Kidney (tissue), 22 donors: ENCODE measurements around the gene XPO6. TPM values are rescaled to one million over a fixed set of nuclear protein-coding genes. Genes with fewer than 3 reads are reported as not detected.

Experiments used
- DNase-seq, 5 donors: peaks; one replicate each; pipeline ENCODE4 v3.0.0-alpha.2; 2013 to 2020
- FAIRE-seq: peaks from 2 replicates; lab custom pipeline; 2012; peaks lifted over from hg19 to GRCh38; lab: Jason Lieb, UNC
- H3K27ac ChIP-seq, 2 donors: one replicate each; pipeline ENCODE4 v1.7.0; 2013; ENCODE audit warnings: low read depth in 2 of 2, low read length in 2 of 2, inconsistent platforms in 1 of 2
- H3K27me3 ChIP-seq: one replicate; pipeline ENCODE4 v1.7.1; 2013; ENCODE audit warnings: low read length, inconsistent platforms; ENCODE audit not compliant: control insufficient read depth, insufficient read depth
- H3K36me3 ChIP-seq, 3 donors: one replicate each; pipeline versions ENCODE4 v1.7.0 to v1.7.1; 2013; ENCODE audit warnings: low read length in 3 of 3, control low read depth in 1 of 3, inconsistent platforms in 1 of 3; ENCODE audit not compliant: insufficient read depth in 3 of 3, control insufficient read depth in 2 of 3
- H3K4me1 ChIP-seq, 3 donors: one replicate each; pipeline versions ENCODE4 v1.7.0 to v1.7.1; 2013; ENCODE audit warnings: low read length in 3 of 3, inconsistent platforms in 1 of 3, low read depth in 1 of 3; ENCODE audit not compliant: control insufficient read depth in 2 of 3, insufficient read depth in 2 of 3
- H3K4me3 ChIP-seq, 3 donors: one replicate each; pipeline versions ENCODE4 v1.7.0 to v1.8.1; 2013; ENCODE audit warnings: low read length in 3 of 3, control low read depth in 1 of 3, inconsistent platforms in 1 of 3
- H3K9ac ChIP-seq, 3 donors: one replicate each; pipeline versions ENCODE4 v1.7.0 to v1.7.1; 2013; ENCODE audit warnings: low read length in 3 of 3, control low read depth in 1 of 3, inconsistent platforms in 1 of 3
- H3K9me3 ChIP-seq, 3 donors: one replicate each; pipeline versions ENCODE4 v1.7.0 to v1.7.1; 2013; ENCODE audit warnings: low read length in 3 of 3, control low read depth in 1 of 3, inconsistent platforms in 1 of 3; ENCODE audit not compliant: control insufficient read depth in 2 of 3, insufficient read depth in 1 of 3
- CTCF ChIP-seq: IDR thresholded peaks from 3 replicates; pipeline ENCODE4 v1.5.1; 2012; ENCODE audit warnings: mild to moderate bottlenecking, moderate library complexity, borderline replicate concordance; ENCODE audit not compliant: insufficient read depth; ENCODE audit errors: extremely low read depth
- intact Hi-C: fragments of 100-400 bp; cut with DNase I; formaldehyde crosslinking; loops from one replicate; pipeline ENCODE4 v1.11.1; 2022
- long read RNA-seq, 10 donors: library from polyadenylated mRNA in 1 of 10; unstranded in 1 of 10; transcript quantifications; one replicate each; pipeline ENCODE4 v2.0.0 and lab custom pipeline, GENCODE V29; 2021 to 2026
- polyA plus RNA-seq: library from polyadenylated mRNA; stranded (reverse); fragments of 350-450 nt; fragmentation: Illumina TruSeq; extraction: RNeasy Lipid Tissue Mini Kit (QIAGEN cat#74804); gene quantifications from one replicate; pipeline ENCODE4 v1.2.3, GENCODE V29; 2014; ENCODE audit warnings: low read depth, low replicate concordance; ENCODE audit not compliant: insufficient read depth
- total RNA-seq: library from RNA; stranded (reverse); fragmentation: NEBNext Ultra II Directional; extraction: Animal tissue kit (Norgen Biotek cat#: 25700); gene quantifications from one replicate; pipeline ENCODE4 v1.2.1, GENCODE V29; 2021
- donor health status: control.
- donor health status: control.
- donor health status: control.
- donor health status: control.
- donor health status: control.
- donor health status: DM: yes; HTN: yes; CAD: no.
- donor health status: Normal renal cell carcinoma (clear cell type).

XPO6 gene
- 98.8 TPM for total RNA-seq
- polyA plus RNA-seq, result 57.2 TPM
- long read RNA-seq, donor 1, partial matches to known transcripts, result 6 of 6 reads
- long read RNA-seq, donor 1, other reads (novel, unspliced or antisense), result 0 of 6 reads
- long read RNA-seq, donor 2, full-length matches to known transcripts, result 3 of 10 reads
- long read RNA-seq, donor 2, partial matches to known transcripts, result 7 of 10 reads
- long read RNA-seq, donor 2, other reads (novel, unspliced or antisense), result 0 of 10 reads
- long read RNA-seq, donor 3, full-length matches to known transcripts, result 1 of 19 reads
- long read RNA-seq, donor 3, partial matches to known transcripts, result 18 of 19 reads
- long read RNA-seq, donor 3, other reads (novel, unspliced or antisense), result 0 of 19 reads
- long read RNA-seq, donor 4, partial matches to known transcripts, result 14 of 14 reads
- long read RNA-seq, donor 4, other reads (novel, unspliced or antisense), result 0 of 14 reads
- long read RNA-seq, donor 5, result 0 reads
- long read RNA-seq, donor 6, result 0 reads
- long read RNA-seq, donor 7, full-length matches to known transcripts, result 3 of 30 reads
- long read RNA-seq, donor 7, partial matches to known transcripts, result 25 of 30 reads
- long read RNA-seq, donor 7, other reads (novel, unspliced or antisense), result 2 of 30 reads
- long read RNA-seq, donor 8, full-length matches to known transcripts, result 3 of 21 reads
- long read RNA-seq, donor 8, partial matches to known transcripts, result 18 of 21 reads
- long read RNA-seq, donor 8, other reads (novel, unspliced or antisense), result 0 of 21 reads
- long read RNA-seq, donor 9, full-length matches to known transcripts, result 1 of 6 reads
- long read RNA-seq, donor 9, partial matches to known transcripts, result 5 of 6 reads
- long read RNA-seq, donor 9, other reads (novel, unspliced or antisense), result 0 of 6 reads
- long read RNA-seq, donor 10, full-length matches to known transcripts, result 2 of 7 reads
- long read RNA-seq, donor 10, partial matches to known transcripts, result 5 of 7 reads
- long read RNA-seq, donor 10, other reads (novel, unspliced or antisense), result 0 of 7 reads

DNA sequence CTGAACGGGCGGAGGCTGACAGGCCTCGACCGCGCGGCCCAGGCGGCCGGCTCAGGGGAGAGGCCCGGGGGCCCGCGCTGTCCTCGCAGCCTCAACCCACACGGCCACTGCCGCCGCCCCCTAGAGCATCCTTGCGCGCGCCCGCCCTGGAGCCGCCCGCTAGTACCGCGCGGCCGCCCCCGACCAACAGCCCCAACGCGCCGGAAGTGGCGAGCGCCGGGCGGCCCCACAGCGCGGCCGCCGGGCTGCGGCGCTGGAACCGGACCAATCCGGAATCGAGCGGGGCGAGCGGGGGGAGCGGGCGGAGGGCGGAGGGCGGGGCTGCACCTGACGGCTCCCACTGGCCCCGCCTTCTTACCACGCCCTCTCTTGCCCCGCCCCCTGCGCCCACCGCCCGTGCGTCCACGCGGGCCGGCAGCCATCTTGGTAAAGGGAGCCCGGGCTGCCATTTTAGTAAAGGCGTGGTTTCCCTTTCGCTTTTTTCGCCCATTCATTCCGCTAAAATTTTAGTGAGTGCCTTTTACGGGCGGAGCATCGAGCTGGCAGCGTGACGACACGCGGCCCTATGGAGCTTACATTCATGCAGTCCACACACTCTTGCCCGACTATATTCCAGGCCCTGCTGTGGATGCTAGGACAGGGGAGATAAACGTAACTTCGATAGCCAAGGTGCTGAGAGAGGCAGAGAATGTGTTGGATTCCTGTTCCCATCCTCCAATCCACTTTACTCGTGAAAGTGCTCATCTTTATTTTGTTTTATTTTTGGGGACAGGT lies at the start of gene XPO6:
Gene XPO6, minus strand, starts transcription at position 208 of the 774 bp plus-strand sequence. CDS start 597 bp downstream, outside the sequence.
- intact Hi-C loops, result no loop called here
- H3K27me3 ChIP-seq, result no peaks in the 10 kb centered on the region
- H3K9me3 ChIP-seq, result no peaks in the 10 kb centered on the region
- DNase-seq, result peak; percentile 96 to 99 (median 97)
- H3K36me3 ChIP-seq, result peaks cover 0 to 2% (median 0%) of the 10 kb centered on the region in 3 donors
- peaks cover 0 to 10% (median 0%) of the 10 kb centered on the region in 3 donors for H3K4me1 ChIP-seq
- peak within 1 kb of the TSS; percentile 59 to 72 for H3K27ac ChIP-seq
- FAIRE-seq, result no peak
- peak within 1 kb of the TSS; percentile 38 to 91 (median 76) for H3K9ac ChIP-seq
- TF ChIP-seq CTCF, result no peak
- H3K4me3 ChIP-seq, result peak within 1 kb of the TSS; percentile 97 to 98 (median 97)

DNA sequence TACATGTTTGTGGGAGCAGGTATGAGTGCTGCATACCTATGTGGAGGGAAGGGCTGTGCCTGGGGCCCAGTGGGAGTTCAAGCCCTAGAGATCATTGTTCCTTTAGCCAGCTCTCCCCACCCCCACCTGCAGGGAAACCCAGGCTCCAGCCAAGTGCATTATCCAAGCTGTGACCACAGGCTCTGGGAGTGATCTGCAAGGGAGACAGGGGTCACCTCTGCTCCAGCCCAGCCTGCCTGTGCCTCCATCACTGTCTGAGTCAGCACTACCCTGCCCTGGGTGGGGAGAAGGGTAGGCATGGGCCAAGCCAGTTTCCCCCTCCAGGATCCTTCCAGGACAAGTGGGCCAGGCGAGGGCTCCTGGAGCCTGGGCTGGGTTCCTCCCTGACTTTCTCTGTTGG lies 48.4 kb upstream of the XPO6 start:
- no peaks in the 10 kb centered on the region for H3K36me3 ChIP-seq
- no peak overlapping the region for H3K9ac ChIP-seq
- no peaks in the 10 kb centered on the region for H3K4me1 ChIP-seq
- DNase-seq (no peak), FAIRE-seq (no peak)
- H3K27me3 ChIP-seq, result no peaks in the 10 kb centered on the region
- no peak overlapping the region for H3K4me3 ChIP-seq
- H3K27ac ChIP-seq, result no peak overlapping the region
- intact Hi-C loops, result no loop called here
- no peak for TF ChIP-seq CTCF
- no peaks in the 10 kb centered on the region for H3K9me3 ChIP-seq

- Histone ChIP-seq H3K9ac (no peak overlapping the region), H3K9me3 (no peaks in the 10 kb centered on the region), H3K4me3 (no peak overlapping the region), H3K4me1 (no peaks in the 10 kb centered on the region), H3K27ac (no peak overlapping the region), H3K36me3 (no peaks in the 10 kb centered on the region), H3K27me3 (no peaks in the 10 kb centered on the region)
- intact Hi-C loops, result no loop called here
- TF ChIP-seq CTCF, result no peak
- no peak for FAIRE-seq
- DNase-seq, result no peak
Observed at GRCh38 chr16:28259781-28260150, 48.0 kb upstream of the XPO6 start.
